NCI-H524 (cell line): ENCODE results near the gene PCDHB6.
A peak's percentile ranks its signal among the peaks of the same experiment; 100 is the strongest.
"Not testable (repeated sequence)": the region's sequence is repeated elsewhere in the genome, so short reads cannot be mapped to it uniquely, and the experiment has no call there.

ENCODE experiments used
- DNase-seq, 2 experiments: peaks; one replicate each; lab custom pipeline; 2025; lab: John Stamatoyannopoulos, UW

PCDHB6 gene

GRCh38 chr5:141149812-141150211 is at the start of gene PCDHB6:
Gene PCDHB6, plus strand, starts transcription at chr5:141150057. Its CDS starts 201 bp downstream, at chr5:141150258.
- peak; percentile 20 to 38 for DNase-seq

GRCh38 chr5:141100243-141100805 is 49.5 kb upstream of the PCDHB6 start, which contains the start of gene PCDHB3:
Gene PCDHB3, plus strand, starts transcription at chr5:141100473. Its CDS starts 177 bp downstream, at chr5:141100650.
- no peak for DNase-seq

GRCh38 chr5:141101059-141101458 is 48.8 kb upstream of the PCDHB6 start:
- DNase-seq: no peak

GRCh38 chr5:141102070-141102469 is 47.8 kb upstream of the PCDHB6 start:
- DNase-seq: not testable (repeated sequence)

GRCh38 chr5:141102471-141102870 is 47.4 kb upstream of the PCDHB6 start:
- DNase-seq: not testable (repeated sequence)

- no peak for DNase-seq
Observed at GRCh38 chr5:141105350-141105749, 44.5 kb upstream of the PCDHB6 start.

GRCh38 chr5:141119250-141119649 is 30.6 kb upstream of the PCDHB6 start:
- DNase-seq: no peak

GRCh38 chr5:141121563-141121962 is 28.3 kb upstream of the PCDHB6 start, which contains the start of gene PCDHB4:
Gene PCDHB4, plus strand, starts transcription at chr5:141121818. Its CDS starts 181 bp downstream, at chr5:141121999.
- no peak for DNase-seq

GRCh38 chr5:141121985-141122384 is 27.9 kb upstream of the PCDHB6 start:
- no peak for DNase-seq

- DNase-seq: not testable (repeated sequence)
Observed at GRCh38 chr5:141123396-141124135, 26.3 kb upstream of the PCDHB6 start.

- DNase-seq: no peak
Observed at GRCh38 chr5:141127305-141127704, 22.6 kb upstream of the PCDHB6 start.

- peak in 1 of 2 experiments; percentile 4 for DNase-seq
Observed at GRCh38 chr5:141135030-141135717, 14.7 kb upstream of the PCDHB6 start, which contains the start of gene PCDHB5. Gene PCDHB5, plus strand, starts transcription at chr5:141135206. Its CDS starts 229 bp downstream, at chr5:141135435.

- no peak for DNase-seq
Observed at GRCh38 chr5:141135718-141136266, 14.1 kb upstream of the PCDHB6 start.

GRCh38 chr5:141137346-141137745 is 12.5 kb upstream of the PCDHB6 start:
- DNase-seq: not testable (repeated sequence)

GRCh38 chr5:141150224-141150992 is 551 bp downstream of the PCDHB6 start:
- DNase-seq: no peak

- no peak for DNase-seq
Observed at GRCh38 chr5:141150993-141151325, 1.1 kb downstream of the PCDHB6 start.

GRCh38 chr5:141151632-141152031 is 1.8 kb downstream of the PCDHB6 start:
- DNase-seq: not testable (repeated sequence)

- DNase-seq: not testable (repeated sequence)
Observed at GRCh38 chr5:141152096-141152495, 2.2 kb downstream of the PCDHB6 start.

GRCh38 chr5:141155540-141156374 is 5.9 kb downstream of the PCDHB6 start:
- peak in 1 of 2 experiments; percentile 2 for DNase-seq

- DNase-seq: not testable (repeated sequence)
Observed at GRCh38 chr5:141157356-141157755, 7.5 kb downstream of the PCDHB6 start.

- not testable (repeated sequence) for DNase-seq
Observed at GRCh38 chr5:141157901-141158300, 8.0 kb downstream of the PCDHB6 start.
